RWPE1 (cell line): ENCODE results near the gene CPEB3.

Source experiments
- CTCF ChIA-PET: fragments of 350-600 bp; sonication (Branson Sonifier 250); formaldehyde crosslinking; extraction: SDS; loops from one replicate; lab custom pipeline; 2021; lab: Yijun Ruan, JAX
- POLR2A ChIA-PET: fragments of 400-600 bp; formaldehyde crosslinking; extraction: SDS; loops from one replicate; lab custom pipeline; 2020; ENCODE audit warnings: antibody characterized with exemption; ENCODE audit not compliant: low non-redundant PET; lab: Yijun Ruan, JAX
- DNase-seq: peaks from one replicate; pipeline ENCODE4 v3.0.0; 2012; ENCODE audit warnings: low spot score
- H3K27ac ChIP-seq: fragments of 450-650 bp; 2 replicates; pipeline ENCODE4 v1.5.1; 2017
- TF ChIP-seq, protein P1 (sequence below): fragments of 450-650 bp; conservative IDR thresholded peaks from 2 replicates; pipeline ENCODE4 v1.5.1; 2017; ENCODE audit warnings: low read depth, mild to moderate bottlenecking

The CPEB3 gene

DNA sequence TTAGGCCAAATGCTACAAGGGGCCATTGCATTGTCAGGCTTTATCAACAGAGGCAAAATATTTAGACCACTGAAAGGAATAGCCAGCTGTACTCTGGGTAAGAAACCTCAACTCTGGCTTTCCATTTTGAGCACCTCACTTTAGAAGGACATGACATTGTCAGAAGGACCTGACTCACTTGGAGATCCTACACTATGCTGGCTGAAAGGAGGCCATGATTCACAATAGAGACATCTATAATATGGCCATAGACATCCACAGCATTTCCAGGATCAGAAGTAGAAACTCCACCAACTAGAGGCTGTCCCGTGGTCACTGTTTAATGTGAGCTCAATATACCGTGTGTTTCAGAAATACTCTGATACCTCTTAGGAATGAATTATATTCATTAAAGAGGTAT, 226.4 kb downstream of the CPEB3 start:
- TF ChIP-seq, protein P1, sequence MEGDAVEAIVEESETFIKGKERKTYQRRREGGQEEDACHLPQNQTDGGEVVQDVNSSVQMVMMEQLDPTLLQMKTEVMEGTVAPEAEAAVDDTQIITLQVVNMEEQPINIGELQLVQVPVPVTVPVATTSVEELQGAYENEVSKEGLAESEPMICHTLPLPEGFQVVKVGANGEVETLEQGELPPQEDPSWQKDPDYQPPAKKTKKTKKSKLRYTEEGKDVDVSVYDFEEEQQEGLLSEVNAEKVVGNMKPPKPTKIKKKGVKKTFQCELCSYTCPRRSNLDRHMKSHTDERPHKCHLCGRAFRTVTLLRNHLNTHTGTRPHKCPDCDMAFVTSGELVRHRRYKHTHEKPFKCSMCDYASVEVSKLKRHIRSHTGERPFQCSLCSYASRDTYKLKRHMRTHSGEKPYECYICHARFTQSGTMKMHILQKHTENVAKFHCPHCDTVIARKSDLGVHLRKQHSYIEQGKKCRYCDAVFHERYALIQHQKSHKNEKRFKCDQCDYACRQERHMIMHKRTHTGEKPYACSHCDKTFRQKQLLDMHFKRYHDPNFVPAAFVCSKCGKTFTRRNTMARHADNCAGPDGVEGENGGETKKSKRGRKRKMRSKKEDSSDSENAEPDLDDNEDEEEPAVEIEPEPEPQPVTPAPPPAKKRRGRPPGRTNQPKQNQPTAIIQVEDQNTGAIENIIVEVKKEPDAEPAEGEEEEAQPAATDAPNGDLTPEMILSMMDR = no peak
- CTCF ChIA-PET = no interaction called here
- POLR2A ChIA-PET = no interaction called here
- DNase-seq = no peak
- H3K27ac ChIP-seq = no peak overlapping the region

DNA sequence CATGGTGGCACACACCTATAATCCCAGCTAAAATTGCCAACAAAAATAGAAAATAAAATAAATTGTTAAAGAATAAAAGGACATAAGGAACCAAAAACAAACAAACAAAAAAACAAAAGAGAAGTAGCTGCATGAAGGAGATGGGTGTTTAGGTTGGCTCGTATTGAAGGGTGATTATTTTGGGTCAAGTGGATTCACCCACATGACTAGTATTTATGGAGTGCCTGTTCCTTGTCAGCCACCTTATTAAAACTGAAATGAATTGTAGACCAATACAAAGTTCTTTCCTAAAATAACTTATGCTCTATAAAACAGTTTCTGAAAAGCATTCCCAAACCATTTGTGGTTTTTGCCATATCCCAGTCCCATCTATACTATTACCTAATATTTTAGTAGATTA, 228.6 kb downstream of the CPEB3 start:
- POLR2A ChIA-PET = no interaction called here
- TF ChIP-seq, protein P1 = no peak
- CTCF ChIA-PET = no interaction called here
- H3K27ac ChIP-seq = no peak overlapping the region
- DNase-seq = no peak

DNA sequence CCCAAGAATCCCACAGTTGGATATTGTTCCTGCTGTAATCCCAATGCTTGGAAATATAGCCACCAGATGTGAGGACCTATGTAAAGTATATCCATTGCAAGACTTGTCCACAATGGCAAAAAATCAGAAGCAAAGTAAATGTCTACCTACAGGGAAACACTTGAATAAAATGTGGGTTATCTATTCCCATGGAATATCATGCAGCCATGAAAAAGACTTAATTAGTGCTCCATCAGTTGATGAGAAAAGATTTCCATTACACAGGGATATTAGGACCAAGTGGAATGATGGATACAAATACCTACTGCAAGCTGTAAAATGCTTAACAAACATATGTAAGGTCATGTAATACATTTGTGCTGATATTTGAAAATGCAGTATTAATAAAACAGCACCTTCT, 236.1 kb downstream of the CPEB3 start:
- TF ChIP-seq, protein P1 = no peak
- ChIA-PET CTCF (no interaction called here), POLR2A (no interaction called here)
- no peak for DNase-seq
- H3K27ac ChIP-seq = no peak overlapping the region

DNA sequence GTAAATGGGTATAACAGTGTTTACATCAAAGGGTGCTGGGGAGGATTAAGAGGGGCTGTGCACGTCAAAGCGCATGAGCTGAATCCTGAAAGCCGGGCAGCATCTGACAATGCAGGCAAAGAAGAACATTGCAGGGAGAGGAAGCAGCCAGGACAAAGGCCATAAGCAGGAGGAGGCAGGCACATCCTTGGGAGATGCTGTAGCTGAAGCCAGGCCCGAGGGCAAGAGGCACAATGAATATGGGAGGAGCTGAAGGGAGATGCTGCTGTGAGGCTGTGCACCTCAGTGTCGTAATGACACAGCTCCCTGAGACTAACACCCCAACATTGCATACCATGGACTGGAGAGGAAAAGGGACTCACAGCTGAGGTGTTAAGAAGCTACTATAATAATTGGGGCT, 238.1 kb downstream of the CPEB3 start:
- no peak overlapping the region for H3K27ac ChIP-seq
- POLR2A ChIA-PET = no interaction called here
- CTCF ChIA-PET = interaction anchor here (0.7 kb wide), 1 partner anchor 13 kb away, joined by 6 read pairs; no protein-coding TSS in a partner anchor
- no peak for DNase-seq
- TF ChIP-seq, protein P1 = no peak

DNA sequence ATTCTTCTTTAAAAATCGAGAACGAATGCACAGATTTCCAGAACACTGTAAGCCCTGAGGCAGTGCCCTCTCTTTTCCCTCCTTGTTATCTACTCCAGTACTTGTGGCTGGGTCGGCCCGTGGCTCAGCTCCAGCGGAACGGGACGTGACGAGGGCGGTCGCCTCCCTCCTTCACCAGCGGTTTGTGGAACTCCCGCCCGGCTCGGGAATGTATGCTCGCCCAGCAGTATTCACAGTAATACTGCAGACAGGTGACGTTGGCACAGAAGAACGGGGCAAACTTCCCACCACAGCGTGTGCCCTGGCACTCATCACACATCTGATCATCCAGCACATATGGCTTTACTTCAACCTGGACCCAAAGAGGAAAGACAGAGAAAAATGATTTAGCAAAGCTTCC, 238.8 kb downstream of the CPEB3 start:
- no peak for DNase-seq
- H3K27ac ChIP-seq = no peak overlapping the region
- TF ChIP-seq, protein P1 = no peak
- POLR2A ChIA-PET = no interaction called here
- CTCF ChIA-PET = no interaction called here

DNA sequence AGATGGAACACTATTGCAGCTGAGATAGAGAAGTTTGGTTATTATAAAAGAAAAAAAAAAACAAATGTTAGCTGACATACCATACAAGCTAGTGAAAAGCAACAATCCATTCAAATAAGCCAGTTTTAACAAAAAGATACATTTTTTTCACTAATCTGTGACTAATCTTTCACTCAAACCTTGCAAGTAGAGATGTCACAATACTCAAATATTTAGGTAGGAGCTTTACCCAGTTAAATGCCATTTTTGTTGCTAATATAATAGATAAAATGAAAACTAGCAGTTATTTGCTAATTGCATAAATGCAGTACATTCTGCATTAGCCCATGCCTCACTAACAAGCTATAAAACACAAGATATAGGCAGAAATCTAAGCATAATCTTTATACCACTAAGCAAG, 243.7 kb downstream of the CPEB3 start:
- CTCF ChIA-PET = no interaction called here
- no peak for DNase-seq
- H3K27ac ChIP-seq = no peak overlapping the region
- POLR2A ChIA-PET = interaction anchor here (0.5 kb wide), 1 partner anchor 862 kb away, joined by 3 read pairs; no protein-coding TSS in a partner anchor
- TF ChIP-seq, protein P1 = no peak
